ENCODE results near the gene SH3BGRL2. TPM values are rescaled to one million over a fixed set of nuclear protein-coding genes. Genes with fewer than 3 reads are reported as not detected.

Gene SH3BGRL2
- total RNA-seq, 4 donors from 2014 or later, result 20.6 to 121 (median 51.7) TPM

DNA sequence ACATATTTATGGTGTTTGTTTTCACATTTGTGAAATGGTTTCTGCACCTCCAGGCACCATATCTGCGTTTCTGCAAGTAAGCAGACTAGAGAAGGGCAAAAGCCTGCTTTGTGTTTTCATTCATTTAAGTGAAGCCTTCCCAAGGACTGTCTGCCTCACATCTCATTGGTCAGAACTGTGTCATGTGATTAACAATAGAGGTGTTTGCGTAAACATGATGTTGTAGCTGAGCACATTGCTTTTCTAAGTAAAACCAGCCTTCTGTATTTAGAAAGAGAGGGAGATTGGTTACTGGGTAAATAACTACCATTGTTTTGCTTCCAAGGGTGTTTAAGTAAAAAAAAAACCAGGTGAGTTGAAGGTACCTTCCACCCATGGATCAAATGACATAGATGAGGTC, 39.7 kb downstream of the SH3BGRL2 start:
- TF ChIP-seq, protein P1, sequence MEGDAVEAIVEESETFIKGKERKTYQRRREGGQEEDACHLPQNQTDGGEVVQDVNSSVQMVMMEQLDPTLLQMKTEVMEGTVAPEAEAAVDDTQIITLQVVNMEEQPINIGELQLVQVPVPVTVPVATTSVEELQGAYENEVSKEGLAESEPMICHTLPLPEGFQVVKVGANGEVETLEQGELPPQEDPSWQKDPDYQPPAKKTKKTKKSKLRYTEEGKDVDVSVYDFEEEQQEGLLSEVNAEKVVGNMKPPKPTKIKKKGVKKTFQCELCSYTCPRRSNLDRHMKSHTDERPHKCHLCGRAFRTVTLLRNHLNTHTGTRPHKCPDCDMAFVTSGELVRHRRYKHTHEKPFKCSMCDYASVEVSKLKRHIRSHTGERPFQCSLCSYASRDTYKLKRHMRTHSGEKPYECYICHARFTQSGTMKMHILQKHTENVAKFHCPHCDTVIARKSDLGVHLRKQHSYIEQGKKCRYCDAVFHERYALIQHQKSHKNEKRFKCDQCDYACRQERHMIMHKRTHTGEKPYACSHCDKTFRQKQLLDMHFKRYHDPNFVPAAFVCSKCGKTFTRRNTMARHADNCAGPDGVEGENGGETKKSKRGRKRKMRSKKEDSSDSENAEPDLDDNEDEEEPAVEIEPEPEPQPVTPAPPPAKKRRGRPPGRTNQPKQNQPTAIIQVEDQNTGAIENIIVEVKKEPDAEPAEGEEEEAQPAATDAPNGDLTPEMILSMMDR (IDR thresholded peaks at IDR 0.05; ENCODE audit: low read depth), result no peak

DNA sequence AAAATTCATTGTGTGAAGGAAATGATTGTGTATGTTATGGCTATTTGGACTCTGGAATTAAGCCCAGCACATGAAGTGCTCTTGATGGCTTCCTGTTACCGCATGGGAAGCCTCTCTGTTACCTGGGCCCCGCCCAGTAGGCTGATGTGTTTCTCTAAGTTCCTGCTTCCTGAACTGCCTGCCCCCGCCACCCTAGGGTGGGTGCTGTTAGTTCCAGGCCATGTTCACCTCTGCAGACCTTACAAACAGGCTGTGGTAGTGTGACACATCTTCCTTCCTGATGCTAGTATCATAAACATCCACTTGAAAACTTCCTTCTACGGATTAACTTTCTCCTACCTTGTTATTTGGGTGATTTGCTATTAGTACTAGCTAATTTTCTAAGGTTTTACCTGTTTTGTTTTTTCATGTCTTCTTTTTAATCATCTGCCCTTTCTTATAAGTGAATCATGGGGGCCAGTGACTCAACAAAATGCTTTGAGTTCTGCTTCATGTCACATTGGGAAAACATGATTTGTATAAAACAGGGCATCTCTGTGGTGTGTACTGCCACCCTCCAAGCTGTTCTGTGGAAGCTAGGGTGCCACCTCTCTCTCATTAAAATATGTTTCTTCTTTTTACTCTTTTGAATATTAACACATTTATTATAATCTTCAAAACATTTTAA, 40.6 kb downstream of the SH3BGRL2 start:
- TF ChIP-seq, protein P1 (IDR thresholded peaks at IDR 0.05; ENCODE audit: low read depth), result no peak

- TF ChIP-seq, protein P1 (IDR thresholded peaks at IDR 0.05; ENCODE audit: low read depth), result no peak
Measured at GRCh38 chr6:79672631-79673111, 41.5 kb downstream of the SH3BGRL2 start.

DNA sequence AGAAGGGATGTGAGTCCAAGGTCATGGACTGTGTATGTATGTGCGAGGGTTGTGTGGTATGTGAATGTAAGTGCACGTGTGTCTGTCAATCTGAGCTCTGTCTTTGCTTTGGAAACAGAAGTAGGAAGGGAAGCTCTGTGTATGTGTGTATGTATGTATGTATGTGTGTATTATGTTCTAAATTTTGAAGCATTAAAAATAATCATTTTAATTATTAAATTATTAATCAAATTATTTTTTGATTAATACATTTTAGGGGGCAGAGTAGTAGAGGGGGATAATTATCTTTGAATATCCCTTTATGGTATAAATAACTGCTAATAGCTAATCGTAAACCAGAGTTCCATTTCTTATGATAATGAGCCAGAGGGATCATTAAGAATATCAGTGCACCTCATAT, 42.8 kb downstream of the SH3BGRL2 start:
- TF ChIP-seq, protein P1 (IDR thresholded peaks at IDR 0.05; ENCODE audit: low read depth), result no peak

- TF ChIP-seq, protein P1 (IDR thresholded peaks at IDR 0.05; ENCODE audit: low read depth), result no peak
Measured at GRCh38 chr6:79676785-79677736, 45.9 kb downstream of the SH3BGRL2 start.

GRCh38 chr6:79684876-79685275, 53.7 kb downstream of the SH3BGRL2 start:
- TF ChIP-seq, protein P1 (IDR thresholded peaks at IDR 0.05; ENCODE audit: low read depth), result no peak

DNA sequence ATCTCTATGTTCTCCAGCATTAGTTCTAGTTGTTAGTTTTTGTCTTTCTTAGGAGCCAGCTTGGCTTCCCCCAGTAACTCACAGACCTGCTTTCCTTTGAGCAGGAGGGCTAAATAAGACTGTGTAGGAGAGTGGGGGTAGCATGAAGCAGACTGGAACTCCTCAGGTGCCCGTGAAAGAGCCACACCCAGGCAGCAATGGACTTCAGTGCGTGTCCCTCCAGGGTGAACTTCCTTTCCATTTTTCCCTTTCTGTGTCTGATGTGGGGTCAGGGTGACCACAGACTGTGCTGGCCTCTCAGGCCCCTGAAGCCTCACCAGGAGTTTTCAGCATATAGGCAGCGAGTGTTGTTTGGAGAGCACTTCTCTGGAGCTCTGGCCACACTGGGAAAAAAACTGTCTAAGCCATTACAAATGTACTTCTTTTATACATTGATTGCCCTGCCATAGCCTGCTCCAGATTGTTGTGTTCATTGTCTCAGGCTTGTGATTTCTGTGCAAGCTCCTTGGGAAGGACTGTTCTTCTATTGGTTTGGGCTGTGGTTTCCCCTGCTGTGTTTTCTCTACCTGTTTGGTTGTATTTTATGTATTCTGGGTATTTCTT, 55.7 kb downstream of the SH3BGRL2 start:
- TF ChIP-seq, protein P1 (IDR thresholded peaks at IDR 0.05; ENCODE audit: low read depth), result no peak
